HG02970 (cell line): Measurements from ENCODE around the gene THBS2.
"Not testable (repeated sequence)": the region's sequence is repeated elsewhere in the genome, so short reads cannot be mapped to it uniquely, and the experiment has no call there.

Experiments used
- ATAC-seq: cut with Tn5 transposase; IDR thresholded peaks from one replicate; pipeline ENCODE4 v1.9.1; 2021; ENCODE audit warnings: mild to moderate bottlenecking, moderate library complexity, moderate number of reproducible peaks; ENCODE audit not compliant: unreplicated experiment, low FRiP score

The THBS2 gene

DNA sequence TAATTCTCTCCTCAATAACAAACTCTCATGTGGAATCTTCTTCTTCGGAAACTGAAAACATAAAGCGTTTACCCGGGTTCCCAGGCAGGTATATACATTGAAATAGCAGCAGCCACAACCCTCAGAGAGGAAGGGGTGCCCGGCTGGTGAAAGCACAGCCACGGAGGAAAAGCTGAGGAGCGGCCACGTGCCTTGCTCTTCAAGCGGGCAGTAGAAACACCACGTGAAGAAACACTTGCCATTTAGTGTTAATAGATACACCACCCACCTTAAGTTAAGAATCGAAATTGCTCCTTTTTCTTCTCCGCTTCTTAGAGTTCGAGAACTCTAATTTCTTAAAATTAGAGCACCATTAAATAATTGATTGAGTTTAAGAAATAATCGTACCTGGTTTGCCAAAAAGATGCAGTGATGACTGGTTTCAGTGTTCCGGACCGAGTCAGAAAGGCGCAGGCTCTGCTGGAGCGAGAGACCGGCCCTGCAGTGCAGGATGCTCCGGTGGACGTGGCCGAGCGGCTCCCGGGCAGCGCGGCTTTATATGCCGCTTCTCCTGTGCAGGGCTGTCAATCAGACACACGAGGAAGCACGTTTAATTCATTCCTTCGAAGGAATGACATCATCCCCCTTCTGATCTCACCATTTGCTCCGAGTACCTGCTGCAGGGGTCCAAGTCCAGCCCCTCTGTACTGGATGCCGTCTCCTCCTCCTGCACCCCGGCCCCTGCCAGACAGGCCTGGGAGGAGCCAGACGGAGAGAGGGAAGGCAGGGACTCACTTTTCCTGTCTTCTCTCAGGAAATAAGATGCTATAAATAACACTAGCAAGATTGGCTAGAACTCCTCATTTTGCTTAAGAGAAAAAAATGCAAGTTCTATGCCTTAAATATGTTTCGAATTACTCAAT is at the start of gene THBS2:
Gene THBS2, minus strand, starts transcription at position 510 of the 902 bp plus-strand sequence. CDS start 3,062 bp downstream, outside the sequence.
- ATAC-seq, result no peak

DNA sequence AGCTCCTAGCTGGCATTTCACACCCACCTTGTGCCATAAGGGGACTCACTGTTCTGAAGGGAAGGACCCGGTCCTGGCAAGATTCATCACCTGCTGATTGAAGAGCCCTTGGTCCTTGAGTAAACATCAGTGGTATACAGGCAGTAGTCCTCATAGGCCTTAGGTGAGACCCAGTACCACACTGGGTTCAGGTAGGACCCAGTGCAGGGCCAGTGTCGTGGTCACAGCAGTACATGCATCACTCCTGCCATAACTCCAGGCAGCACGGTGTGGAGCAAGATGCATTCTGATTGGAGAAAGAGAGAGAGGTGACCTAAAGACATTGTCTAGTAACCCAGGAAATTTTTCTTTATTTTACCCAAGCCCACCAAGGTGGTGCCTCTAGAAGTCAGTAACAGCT is 49.1 kb upstream of the THBS2 start:
- ATAC-seq, result no peak

DNA sequence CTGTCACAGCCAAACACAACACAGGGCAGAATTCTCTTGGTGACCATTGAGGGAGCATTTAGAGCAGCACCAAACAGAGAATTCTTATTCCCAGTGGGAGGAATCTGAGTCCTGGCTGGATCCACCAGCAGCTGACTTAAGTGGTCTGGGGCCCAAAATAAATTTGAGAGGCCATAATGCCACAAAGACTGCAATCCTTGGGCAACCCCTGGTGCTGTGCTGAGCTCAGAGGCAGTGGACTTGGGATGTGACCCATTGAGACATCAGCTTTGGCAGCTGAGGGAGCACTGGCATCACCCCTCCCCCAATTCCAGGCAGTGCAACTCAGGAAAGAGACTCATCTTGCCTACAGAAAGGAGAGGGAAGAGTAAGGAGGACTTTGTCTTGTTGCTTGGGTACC is 48.6 kb upstream of the THBS2 start:
- ATAC-seq, result no peak

DNA sequence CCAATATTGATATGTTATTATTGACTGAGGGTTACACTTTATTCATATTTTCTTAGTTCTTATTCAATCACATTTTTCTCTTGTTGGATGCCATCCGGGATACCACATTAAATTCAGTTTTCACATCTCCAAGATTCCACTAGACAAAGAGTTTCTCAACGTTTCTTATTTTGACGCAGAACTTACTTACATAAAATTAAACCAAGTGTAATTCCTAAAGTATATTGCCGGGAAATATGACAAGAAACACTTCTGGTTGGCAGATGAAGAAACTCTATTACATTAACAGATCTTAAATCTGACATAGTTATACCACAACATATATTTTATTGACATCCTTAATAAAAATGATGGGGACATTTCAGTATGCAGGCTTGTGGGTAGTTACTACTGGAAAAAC is 47.3 kb upstream of the THBS2 start:
- ATAC-seq, result no peak

DNA sequence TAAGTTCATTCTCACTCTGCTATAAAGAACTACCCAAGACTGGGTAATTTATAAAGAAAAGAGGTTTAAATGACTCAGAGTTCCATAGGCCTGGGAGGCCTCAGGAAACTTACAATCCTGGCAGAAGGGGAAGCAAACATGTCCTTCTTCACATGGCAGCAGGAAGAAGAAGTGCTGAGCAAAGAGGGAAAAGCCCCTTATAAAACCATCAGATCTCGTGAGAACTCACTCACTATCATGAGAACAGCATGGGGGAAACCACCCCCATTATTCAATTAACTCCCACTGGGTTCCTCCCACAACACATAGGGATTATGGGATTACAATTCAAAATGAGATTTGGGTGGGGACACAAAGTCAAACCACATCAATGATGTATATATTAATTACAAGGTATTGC is 45.0 kb upstream of the THBS2 start:
- not testable (repeated sequence) for ATAC-seq

DNA sequence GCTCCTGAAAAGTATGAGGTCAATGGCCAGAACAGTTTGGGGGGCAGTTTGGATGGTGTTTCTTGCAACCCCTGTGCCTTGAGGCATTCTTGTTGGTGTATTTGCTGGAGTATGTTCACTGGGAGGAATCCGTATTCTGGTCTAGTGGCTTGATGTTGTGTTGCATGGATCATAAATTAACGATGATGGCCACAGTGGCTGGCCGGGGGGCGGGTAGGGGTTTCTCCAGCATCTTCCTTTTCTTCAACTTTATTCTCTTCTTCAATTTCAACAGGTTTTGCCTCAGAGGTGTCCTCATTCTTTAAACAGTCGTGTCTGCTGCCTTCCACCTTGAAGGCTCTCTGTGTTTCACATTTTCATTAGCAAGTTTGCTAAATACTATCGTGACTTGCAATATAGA is 43.0 kb upstream of the THBS2 start:
- ATAC-seq, result no peak

DNA sequence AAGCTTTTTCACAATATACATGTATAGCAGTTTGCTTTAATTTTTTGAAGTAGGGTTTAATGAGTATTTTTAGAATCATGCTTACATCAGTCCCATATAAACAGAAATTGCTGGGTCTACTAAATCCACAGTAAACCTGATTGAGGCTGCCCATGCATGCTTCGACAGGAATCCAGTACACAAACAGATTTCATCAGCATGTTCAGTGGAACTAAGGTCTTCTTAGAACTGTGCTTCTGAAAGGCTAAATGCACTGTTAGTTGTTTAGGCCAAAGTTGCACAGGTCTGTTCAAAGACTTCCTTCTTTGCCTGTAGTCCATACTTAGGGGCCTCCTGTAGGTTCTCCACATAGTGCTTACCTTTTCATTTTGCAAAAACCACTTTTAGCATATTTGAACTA is 42.5 kb upstream of the THBS2 start:
- ATAC-seq, result no peak

DNA sequence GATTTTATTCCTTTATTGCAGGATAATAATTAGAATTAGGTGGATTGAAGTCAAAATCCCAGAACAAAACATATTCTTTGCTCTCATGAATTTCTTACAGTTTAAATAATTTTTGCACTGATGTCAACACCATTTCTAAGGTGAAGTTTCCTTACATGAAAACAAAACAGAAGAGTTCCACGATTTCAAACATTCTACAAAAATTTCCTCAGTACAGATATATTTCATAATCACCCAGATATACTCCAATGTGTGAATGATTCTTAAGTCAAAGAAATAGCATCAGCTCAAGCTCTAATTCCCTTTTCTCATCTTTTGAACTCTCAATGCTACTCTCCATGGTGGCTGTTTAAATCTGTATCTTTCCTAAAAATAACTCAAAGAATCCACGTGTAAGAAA is 39.5 kb upstream of the THBS2 start:
- ATAC-seq, result no peak

DNA sequence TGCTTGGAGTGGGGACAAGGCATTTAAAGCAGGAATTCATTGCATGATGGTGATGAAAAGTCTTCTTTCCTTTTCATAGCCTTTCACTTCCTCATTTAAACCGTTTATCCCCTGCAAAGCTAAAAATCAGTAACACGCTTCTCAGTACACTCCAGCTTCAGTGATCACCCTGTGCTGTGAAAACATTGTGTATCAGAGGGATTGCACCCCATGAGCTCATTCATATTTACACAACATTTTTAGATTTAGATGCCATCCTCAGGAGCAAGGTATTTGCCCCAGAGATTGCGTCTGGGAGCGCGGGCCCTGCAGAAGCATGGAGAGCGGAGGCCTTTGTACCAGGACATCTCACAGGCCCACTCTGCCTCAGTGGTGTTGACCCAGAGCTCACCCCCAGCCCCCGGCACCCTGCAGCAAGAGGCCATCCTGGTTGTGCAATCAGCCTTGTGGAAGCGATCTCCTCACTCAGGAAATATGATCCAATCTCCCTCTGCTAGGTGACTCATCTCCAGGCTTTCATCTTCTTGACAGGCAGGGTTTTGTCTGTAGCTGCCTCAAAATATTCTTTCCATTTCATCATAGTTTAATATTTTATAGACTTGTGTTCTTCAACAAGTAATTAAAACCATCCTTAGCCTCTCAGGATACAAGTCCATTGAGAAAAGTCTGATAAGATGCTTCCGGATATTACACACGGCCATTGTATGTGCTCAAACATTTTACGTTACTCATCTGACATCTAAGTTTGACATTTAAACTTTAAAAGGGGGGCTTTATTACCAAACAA is 38.9 kb upstream of the THBS2 start:
- ATAC-seq, result no peak

DNA sequence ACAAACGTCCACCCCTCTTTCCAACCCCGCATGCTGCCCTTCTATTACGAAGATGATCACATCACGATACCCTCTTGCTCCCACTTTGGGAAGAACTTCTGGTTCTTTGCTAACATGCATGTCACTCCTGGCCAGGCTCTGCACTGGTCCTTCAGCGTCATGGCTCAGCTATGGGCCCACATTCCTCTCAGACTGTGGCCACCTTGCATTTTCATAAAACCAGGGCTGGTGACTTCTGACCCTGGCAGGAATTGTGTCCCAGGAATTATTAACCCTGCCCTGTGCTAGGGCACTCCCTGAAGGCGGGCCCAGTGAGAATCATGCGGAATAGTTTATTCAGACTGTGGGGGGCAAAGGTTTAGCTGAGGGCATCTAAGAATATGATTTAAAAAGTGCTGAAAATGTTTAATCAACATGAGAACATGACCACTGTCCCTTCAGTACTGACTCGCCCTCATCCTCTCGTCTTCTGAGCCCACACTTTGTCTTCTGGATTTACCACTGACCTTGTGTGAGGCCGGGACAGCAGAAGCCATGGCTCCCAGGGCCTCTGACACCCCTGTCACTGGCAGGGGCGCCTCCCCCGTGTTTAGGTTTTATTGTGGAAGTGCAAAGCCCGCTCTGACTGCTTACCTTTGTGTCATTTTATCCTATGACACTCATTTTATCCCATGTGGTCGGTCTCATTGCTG is 38.1 kb upstream of the THBS2 start:
- no peak for ATAC-seq

DNA sequence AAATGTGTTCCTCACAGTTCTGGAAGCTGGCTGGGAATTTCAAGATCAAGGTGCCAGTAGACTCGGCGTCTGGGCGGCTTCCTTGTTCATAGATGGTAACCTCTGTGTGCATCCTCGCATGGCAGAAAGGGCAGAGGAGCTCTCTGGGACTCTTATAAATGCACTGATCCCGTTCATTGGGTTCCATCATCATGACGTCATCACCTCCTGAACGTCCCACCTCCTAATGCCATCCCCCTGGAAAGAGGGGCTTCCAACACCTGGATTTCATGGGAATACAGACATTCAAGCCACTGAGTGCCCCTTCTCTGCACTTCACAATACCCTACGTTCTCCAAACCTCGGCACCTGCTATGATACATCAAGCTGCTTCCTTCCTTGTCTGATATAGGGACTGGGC is 37.5 kb upstream of the THBS2 start:
- ATAC-seq, result no peak

DNA sequence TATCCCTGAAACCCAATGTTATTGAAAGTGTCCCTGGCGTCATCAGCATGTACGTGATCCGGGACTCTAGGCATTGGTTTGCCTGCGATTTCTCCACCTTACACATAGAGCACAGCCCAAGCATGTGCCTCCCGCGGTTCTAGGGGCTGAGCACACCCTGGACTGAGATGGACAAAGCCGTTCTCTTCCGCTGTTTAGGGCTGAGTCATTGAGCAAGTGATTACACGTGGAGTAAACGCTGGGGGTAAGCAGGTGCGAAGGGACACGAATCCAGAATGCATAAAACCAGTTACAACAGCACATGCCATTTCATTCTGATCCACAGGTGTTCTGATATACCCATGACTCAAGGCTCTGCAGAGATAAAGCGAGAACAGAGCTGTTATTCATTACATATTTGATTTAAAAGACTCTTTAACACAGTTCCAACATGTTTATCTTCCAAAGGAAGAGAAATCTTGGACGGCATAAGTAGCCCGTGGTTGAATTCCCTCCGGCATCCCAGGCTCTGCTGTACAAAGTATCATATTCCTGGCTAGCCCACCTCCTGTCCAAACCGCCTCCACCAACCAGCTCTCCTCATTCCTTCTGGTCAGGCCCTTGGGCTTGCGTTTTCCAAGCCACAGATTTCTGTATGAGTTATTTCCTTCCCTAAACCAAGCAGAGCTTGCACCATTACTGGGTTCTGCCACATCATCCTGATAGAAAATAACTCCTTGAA is 36.1 kb upstream of the THBS2 start:
- no peak for ATAC-seq

DNA sequence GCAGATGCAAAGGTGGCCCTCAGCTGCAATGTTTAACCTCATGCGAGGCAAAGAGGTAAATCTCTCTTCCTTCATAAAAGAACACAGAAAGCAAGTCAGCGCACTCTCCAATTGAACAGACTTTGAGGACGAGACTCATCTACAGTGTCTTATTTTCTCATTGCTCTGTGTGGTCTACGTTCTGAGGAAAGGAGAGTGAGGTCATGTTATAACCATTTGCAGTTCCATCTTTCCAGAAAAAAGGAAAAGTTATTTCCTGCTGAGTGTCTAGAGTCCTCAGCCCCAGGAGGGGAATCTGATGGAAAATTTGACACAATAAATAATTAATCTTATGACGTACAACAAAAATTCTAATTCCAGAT is 35.6 kb upstream of the THBS2 start:
- ATAC-seq, result no peak

DNA sequence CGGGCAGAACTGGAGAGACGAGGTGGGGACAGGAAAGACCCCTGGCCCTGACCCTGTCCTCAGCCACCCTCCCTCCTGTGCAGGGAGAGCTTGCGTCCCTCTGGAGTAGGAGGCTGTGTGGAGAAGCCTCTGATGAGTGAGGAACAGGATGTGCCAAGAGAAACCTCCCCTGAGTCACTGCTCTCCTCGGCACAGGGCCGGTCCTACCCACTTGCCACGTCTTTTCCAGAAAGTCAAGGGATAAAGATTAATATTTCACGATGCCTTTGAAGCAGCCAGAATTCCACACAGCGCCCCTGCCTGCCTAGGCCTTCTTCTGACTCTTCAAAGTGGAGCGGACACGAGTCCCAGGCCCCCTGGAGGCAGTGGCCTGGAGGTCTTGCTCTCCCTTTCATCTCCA is 34.9 kb upstream of the THBS2 start:
- no peak for ATAC-seq

DNA sequence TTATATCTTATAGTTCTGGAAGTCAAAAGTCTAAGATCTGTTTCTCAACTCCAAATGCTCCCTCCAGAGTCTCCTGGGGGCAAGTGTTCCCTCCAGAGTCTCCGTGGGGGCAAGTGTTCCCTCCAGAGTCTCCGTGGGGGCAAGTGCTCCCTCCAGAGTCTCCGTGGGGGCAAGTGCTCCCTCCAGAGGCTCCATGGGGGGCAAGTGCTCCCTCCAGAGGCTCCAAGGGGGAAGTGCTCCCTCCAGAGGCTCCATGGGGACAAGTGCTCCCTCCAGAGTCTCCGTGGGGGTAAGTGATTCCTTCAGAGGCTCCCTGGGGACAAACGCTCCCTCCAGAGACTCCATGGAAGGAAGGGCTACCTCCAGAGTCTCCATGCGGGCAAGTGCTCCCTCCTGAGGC is 34.0 kb upstream of the THBS2 start:
- no peak for ATAC-seq

DNA sequence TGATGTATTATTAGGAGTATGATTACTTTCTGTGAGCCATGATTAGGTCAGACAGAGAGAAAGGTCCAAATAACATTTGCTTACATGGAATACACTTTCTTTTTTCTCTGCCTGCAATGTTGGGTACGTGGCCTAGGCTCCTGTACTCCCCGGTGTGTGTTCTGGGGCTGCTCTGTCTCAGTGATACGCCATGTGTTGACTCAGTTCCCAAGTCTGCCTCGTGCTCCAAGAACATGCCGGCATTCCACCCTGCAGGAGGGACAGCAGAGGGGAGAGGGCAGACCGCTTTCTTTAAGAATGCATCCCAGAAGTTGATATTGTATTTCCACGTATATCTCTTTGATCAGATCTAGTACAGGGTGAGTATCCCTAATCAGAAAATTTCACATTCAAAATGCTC is 33.3 kb upstream of the THBS2 start:
- no peak for ATAC-seq

DNA sequence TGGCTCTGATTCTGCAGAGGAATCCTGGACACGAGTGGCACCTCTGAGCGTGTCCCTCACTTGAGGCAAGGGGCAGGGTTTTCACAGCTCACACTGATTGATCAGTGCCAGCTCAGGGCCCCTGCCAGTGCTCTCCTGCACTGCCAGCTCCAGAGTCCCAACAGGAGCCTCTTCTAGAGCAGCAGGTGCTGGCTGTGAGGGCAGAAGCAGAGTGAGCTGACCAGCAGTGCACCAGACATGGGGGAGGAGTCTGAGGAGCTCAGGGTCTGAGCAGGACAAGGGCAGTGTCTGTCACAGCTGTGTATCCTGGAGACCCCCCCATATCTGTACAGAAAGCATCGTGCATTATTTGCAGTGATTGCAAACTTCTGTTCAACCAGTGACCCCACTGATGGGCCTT is 31.5 kb upstream of the THBS2 start:
- no peak for ATAC-seq

DNA sequence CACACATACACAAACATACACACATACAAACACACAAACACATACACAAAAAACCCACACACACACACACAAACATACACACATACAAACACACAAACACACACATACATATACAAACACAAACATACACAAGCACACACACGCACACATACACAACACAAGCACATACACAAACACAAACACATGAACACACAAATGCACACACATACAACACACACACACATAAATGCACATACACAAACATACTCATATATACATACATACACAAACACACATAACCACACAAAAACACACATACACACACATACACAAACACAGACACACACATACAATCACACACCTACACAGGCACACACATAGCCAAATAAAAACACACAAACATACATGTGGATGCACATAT is 30.3 kb upstream of the THBS2 start:
- no peak for ATAC-seq

DNA sequence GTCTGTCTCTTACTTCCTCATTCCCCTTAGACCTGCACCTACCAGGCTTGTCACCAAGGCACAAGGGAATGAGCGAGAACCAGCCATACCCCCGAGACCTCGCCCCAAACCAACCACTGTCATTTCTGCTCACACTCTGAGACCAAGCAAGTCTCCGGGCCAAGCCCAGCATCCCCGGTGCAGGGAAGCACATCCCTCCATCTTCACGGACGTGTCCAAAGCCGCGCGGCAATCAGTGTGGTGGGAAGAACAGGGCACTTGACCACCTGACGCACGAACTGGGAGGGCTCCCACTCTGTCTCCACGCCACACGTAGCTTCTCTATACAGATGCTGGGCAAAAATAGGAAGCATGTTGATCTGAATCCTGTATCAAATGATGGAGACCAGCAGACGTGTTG is 28.4 kb upstream of the THBS2 start:
- no peak for ATAC-seq

DNA sequence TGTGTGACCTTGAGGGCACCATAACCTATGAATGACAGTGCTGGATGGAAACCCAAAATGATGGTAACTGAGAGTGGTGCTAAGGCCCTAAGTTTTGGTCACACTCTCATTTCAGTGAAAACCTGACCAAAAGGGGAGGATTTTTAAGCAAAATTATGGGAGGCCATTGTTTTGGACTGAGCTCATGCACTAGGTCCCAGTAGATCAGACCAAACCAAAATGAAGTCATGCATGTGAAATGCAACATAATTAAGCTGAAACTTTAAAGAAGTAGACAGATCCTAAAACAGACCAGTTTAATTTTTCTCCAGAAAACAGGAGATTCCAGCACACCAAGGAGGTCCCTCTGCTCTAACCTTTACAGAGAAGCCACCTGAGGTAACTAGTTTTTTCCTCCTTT is 24.0 kb upstream of the THBS2 start:
- no peak for ATAC-seq

DNA sequence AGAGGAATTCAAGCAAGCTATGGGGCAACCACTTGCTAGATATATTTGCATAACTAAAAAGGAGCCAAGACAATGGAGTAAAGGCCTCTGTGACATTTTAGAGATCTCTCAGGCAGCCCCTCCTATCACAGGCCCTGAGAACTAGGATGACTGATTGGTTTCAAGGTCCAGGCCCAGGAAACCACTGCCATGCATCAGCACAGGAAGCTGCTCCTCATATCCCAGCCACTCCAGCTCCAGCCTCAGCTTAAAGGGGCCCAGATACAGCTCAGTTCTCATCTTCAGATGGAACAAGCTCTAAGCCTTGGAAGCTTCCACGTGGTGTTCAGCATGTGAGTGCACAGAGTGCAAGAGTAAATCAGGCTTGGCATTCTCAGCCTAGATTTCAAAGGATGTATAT is 21.1 kb upstream of the THBS2 start:
- no peak for ATAC-seq
